ENCODE measurements around the gene CAMTA1.
"Not testable (repeated sequence)": the region's sequence is repeated elsewhere in the genome, so short reads cannot be mapped to it uniquely, and the experiment has no call there.

CAMTA1 gene

GRCh38 chr1:6904476-6905170, 119.4 kb downstream of the CAMTA1 start:
- DNase-seq (ENCODE audit: low read depth in 2 of 2, low spot score in 1 of 2) = no peak

- DNase-seq (ENCODE audit: low read depth in 2 of 2, low spot score in 1 of 2) = no peak
These were observed 120.1 kb downstream of the CAMTA1 start for GRCh38 chr1:6905331-6905730.

GRCh38 chr1:6905790-6906189, 120.5 kb downstream of the CAMTA1 start:
- DNase-seq (ENCODE audit: low read depth in 2 of 2, low spot score in 1 of 2) = no peak

- DNase-seq (ENCODE audit: low read depth in 2 of 2, low spot score in 1 of 2) = no peak
These were observed 121.5 kb downstream of the CAMTA1 start for GRCh38 chr1:6906783-6907182.

GRCh38 chr1:6907201-6907600, 121.9 kb downstream of the CAMTA1 start:
- DNase-seq (ENCODE audit: low read depth in 2 of 2, low spot score in 1 of 2) = no peak

GRCh38 chr1:6907676-6908434, 122.6 kb downstream of the CAMTA1 start:
- no peak for DNase-seq (ENCODE audit: low read depth in 2 of 2, low spot score in 1 of 2)

GRCh38 chr1:6909401-6909800, 124.1 kb downstream of the CAMTA1 start:
- no peak for DNase-seq (ENCODE audit: low read depth in 2 of 2, low spot score in 1 of 2)

- no peak for DNase-seq (ENCODE audit: low read depth in 2 of 2, low spot score in 1 of 2)
These were observed 124.6 kb downstream of the CAMTA1 start for GRCh38 chr1:6909857-6910256.

GRCh38 chr1:6911021-6911941, 126.0 kb downstream of the CAMTA1 start:
- DNase-seq (ENCODE audit: low read depth in 2 of 2, low spot score in 1 of 2) = no peak

GRCh38 chr1:6911974-6912373, 126.7 kb downstream of the CAMTA1 start:
- DNase-seq (ENCODE audit: low read depth in 2 of 2, low spot score in 1 of 2) = no peak

GRCh38 chr1:6912518-6912917, 127.3 kb downstream of the CAMTA1 start:
- DNase-seq (ENCODE audit: low read depth in 2 of 2, low spot score in 1 of 2) = no peak

GRCh38 chr1:6913086-6913485, 127.8 kb downstream of the CAMTA1 start:
- DNase-seq (ENCODE audit: low read depth in 2 of 2, low spot score in 1 of 2) = no peak

GRCh38 chr1:6914706-6915105, 129.5 kb downstream of the CAMTA1 start:
- no peak for DNase-seq (ENCODE audit: low read depth in 2 of 2, low spot score in 1 of 2)

GRCh38 chr1:6915999-6916565, 130.8 kb downstream of the CAMTA1 start:
- DNase-seq (ENCODE audit: low read depth in 2 of 2, low spot score in 1 of 2) = no peak

GRCh38 chr1:6917067-6917466, 131.8 kb downstream of the CAMTA1 start:
- no peak for DNase-seq (ENCODE audit: low read depth in 2 of 2, low spot score in 1 of 2)

GRCh38 chr1:6918186-6918924, 133.1 kb downstream of the CAMTA1 start:
- DNase-seq (ENCODE audit: low read depth in 2 of 2, low spot score in 1 of 2) = no peak

- no peak for DNase-seq (ENCODE audit: low read depth in 2 of 2, low spot score in 1 of 2)
These were observed 133.8 kb downstream of the CAMTA1 start for GRCh38 chr1:6918925-6919511.

- not testable (repeated sequence) for DNase-seq (ENCODE audit: low read depth in 2 of 2, low spot score in 1 of 2)
These were observed 136.3 kb downstream of the CAMTA1 start for GRCh38 chr1:6921506-6921905.

- no peak for DNase-seq (ENCODE audit: low read depth in 2 of 2, low spot score in 1 of 2)
These were observed 137.1 kb downstream of the CAMTA1 start for GRCh38 chr1:6922096-6922931.

All from stimulated activated CD8-positive, alpha-beta memory T cell treated with anti-CD3 and anti-CD28 coated beads, Interleukin-4, amount 100 ng/mL, for 4 hours (primary cell).